A549 (cell line): ENCODE measurements around the gene SORCS2.

Experiments
- MAZ ChIP-seq: fragments of 150-350 bp; IDR thresholded peaks from 2 replicates; pipeline ENCODE4 v1.6.1; 2014; ENCODE audit warnings: antibody characterized with exemption, low read depth, low read length, borderline replicate concordance
- TF ChIP-seq, protein P1 (sequence below): IDR thresholded peaks from 2 replicates; pipeline ENCODE4 v1.6.1; 2012; ENCODE audit warnings: low read depth, borderline replicate concordance
- TF ChIP-seq, protein P2 (sequence below): IDR thresholded peaks from 2 replicates; pipeline ENCODE4 v1.6.1; 2012

DNA sequence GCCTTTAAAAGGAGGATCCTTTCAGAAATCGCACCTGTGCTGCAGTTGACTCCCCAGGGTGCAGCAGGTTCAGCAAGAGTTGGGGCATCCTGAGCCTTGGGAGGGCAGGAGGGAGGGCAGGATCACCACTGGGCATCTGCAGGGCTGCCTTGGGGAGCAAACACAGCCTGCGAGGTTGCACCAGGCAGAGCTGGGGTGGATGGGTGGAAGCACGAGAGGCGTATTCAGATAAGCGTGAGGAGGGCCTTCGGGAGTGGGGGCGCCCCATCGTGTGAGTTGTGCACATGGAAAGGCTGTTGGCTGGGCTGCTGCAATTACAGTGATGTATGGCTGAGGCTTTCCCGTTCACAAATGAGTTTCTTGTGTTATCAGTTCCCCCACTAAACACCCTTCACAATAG is 186.8 kb downstream of the SORCS2 start:
- TF ChIP-seq, protein P1, sequence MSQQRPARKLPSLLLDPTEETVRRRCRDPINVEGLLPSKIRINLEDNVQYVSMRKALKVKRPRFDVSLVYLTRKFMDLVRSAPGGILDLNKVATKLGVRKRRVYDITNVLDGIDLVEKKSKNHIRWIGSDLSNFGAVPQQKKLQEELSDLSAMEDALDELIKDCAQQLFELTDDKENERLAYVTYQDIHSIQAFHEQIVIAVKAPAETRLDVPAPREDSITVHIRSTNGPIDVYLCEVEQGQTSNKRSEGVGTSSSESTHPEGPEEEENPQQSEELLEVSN = no peak
- TF ChIP-seq, protein P2, sequence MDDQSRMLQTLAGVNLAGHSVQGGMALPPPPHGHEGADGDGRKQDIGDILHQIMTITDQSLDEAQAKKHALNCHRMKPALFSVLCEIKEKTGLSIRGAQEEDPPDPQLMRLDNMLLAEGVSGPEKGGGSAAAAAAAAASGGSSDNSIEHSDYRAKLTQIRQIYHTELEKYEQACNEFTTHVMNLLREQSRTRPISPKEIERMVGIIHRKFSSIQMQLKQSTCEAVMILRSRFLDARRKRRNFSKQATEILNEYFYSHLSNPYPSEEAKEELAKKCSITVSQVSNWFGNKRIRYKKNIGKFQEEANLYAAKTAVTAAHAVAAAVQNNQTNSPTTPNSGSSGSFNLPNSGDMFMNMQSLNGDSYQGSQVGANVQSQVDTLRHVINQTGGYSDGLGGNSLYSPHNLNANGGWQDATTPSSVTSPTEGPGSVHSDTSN = no peak
- no peak for TF ChIP-seq MAZ
